ENCODE results near the gene SLC6A12. TPM values are rescaled to one million over a fixed set of nuclear protein-coding genes. Genes with fewer than 3 reads are reported as not detected.

SLC6A12 gene
- total and polyA plus RNA-seq, 9 of the 15 experiments (the other 6 are each of a cell fraction or from before 2014, with no cell fraction given), result not detected

DNA sequence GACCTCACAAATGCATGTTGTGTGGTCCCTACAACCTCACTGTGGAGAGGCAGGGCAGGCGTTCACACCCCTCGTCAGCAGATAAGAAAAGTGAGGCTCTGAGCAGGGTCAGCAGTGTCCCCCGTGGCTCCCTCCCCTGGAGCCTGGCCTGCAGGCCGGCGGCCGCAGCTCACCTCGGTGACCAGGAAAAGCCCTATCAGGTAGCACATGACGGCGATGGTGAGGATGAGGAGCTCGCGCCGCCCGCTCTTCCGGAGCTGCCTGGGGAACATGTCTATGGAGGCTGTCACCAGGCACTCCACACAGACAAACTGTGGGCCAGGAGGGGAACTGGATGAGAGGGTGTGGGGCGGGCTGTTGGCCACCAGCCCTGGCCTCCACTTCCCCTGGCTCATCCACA is 18.0 kb downstream of the SLC6A12 start (continued):
- no peak for TF ChIP-seq DEAF1 (CRISPR knock-in tag; IDR thresholded peaks at IDR 0.05)
- TF ChIP-seq, protein P1, sequence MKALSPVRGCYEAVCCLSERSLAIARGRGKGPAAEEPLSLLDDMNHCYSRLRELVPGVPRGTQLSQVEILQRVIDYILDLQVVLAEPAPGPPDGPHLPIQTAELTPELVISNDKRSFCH (CRISPR knock-in tag; IDR thresholded peaks at IDR 0.05), result no peak
- TF ChIP-seq, protein P1 (tag; IDR thresholded peaks at IDR 0.05), result no peak
- TF ChIP-seq ZC3H8 (IDR thresholded peaks at IDR 0.05), result no peak

DNA sequence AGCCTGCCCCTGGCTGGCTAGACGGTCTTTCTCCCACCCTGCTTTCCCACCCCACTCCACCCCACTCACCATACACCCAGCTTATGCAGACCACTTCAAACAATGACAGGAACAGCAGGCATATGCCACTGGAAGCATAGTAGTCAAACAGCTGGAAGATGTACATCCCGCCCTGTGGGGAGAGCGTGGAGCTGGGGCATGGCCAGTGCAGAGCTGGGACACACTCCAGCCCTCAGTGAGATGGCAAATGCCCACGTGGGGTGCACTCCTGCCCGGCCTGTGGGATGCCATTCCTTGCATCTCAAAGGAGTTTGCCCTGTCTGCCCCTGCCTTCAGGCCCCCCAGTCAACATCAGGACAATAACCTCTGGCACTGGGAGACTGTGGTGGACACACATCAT is 18.8 kb downstream of the SLC6A12 start:
- POLR2A ChIA-PET, result interaction anchor here (0.9 kb wide), 1 partner anchor 25 kb away, joined by 3 read pairs; no protein-coding TSS in a partner anchor
- no peak for ATAC-seq
- in situ Hi-C loops (cut with MboI) (no loop called here), intact Hi-C loops (cut with micrococcal nuclease) (no loop called here)
- H3K9ac ChIP-seq (ENCODE audit: insufficient read depth in 1 of 2, low read depth in 2 of 2, low read length in 2 of 2), result no peak overlapping the region
- TF ChIP-seq NFIC (IDR thresholded peaks at IDR 0.05) (no peak), NR1H2 (CRISPR knock-in tag; IDR thresholded peaks at IDR 0.05) (no peak), ZNF217 (CRISPR knock-in tag; IDR thresholded peaks at IDR 0.05) (no peak), KLF13 (tag; IDR thresholded peaks at IDR 0.05; ENCODE audit: borderline replicate concordance, low read depth) (no peak)
- TF ChIP-seq, protein P2, sequence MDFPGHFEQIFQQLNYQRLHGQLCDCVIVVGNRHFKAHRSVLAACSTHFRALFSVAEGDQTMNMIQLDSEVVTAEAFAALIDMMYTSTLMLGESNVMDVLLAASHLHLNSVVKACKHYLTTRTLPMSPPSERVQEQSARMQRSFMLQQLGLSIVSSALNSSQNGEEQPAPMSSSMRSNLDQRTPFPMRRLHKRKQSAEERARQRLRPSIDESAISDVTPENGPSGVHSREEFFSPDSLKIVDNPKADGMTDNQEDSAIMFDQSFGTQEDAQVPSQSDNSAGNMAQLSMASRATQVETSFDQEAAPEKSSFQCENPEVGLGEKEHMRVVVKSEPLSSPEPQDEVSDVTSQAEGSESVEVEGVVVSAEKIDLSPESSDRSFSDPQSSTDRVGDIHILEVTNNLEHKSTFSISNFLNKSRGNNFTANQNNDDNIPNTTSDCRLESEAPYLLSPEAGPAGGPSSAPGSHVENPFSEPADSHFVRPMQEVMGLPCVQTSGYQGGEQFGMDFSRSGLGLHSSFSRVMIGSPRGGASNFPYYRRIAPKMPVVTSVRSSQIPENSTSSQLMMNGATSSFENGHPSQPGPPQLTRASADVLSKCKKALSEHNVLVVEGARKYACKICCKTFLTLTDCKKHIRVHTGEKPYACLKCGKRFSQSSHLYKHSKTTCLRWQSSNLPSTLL (IDR thresholded peaks at IDR 0.05), result no peak
- no peak for DNase-seq (ENCODE audit: extremely low read depth in 1 of 4, low spot score in 3 of 4)
- no peak overlapping the region for H3K4me2 ChIP-seq (ENCODE audit: insufficient read depth, low read length)
- no peaks in the 10 kb centered on the region for H3K9me1 ChIP-seq (ENCODE audit: control insufficient read depth, insufficient read depth, low read length)
- H3K4me1 ChIP-seq (replicated peaks in 1 of 2; ENCODE audit: control insufficient read depth in 2 of 2, insufficient read depth in 2 of 2, low read length in 2 of 2), result peaks cover 0 to 2% of the 10 kb centered on the region in 2 experiments; a peak in 3 of 5 replicates
- H3K4me3 ChIP-seq, result no peak overlapping the region
- no TSS peak for BruUV-seq (replicated peaks)
- H2AFZ ChIP-seq (ENCODE audit: low read depth, low read length), result no peak overlapping the region
- no peaks in the 10 kb centered on the region for H3K9me3 ChIP-seq (replicated peaks; ENCODE audit: control insufficient read depth, insufficient read depth, low read depth, low read length)
- H4K20me1 ChIP-seq (replicated peaks; ENCODE audit: control insufficient read depth, insufficient read depth, low read length), result peaks cover 4% of the 10 kb centered on the region; the same call in 1 of the 2 replicates
- peaks cover 12 to 52% of the 10 kb centered on the region in 2 experiments; a peak in 4 of 5 replicates for H3K27me3 ChIP-seq (ENCODE audit: control insufficient read depth in 2 of 2, insufficient read depth in 2 of 2, low read length in 2 of 2)
- no peaks in the 10 kb centered on the region for H3K79me2 ChIP-seq (ENCODE audit: control insufficient read depth, insufficient read depth, low read length)
- FAIRE-seq, result no peak
- 0% methylated on average over 3 of the region's 5 CpGs for WGBS (ENCODE audit: insufficient coverage, low coverage, missing lambda C conversion rate)
- CTCF ChIA-PET (ENCODE audit: low intra/inter-chr PET ratio), result no interaction called here
- H3K27ac ChIP-seq (ENCODE audit: extremely low read depth, low read depth, low read length), result no peak overlapping the region
- no peaks in the 10 kb centered on the region for H3K36me3 ChIP-seq (ENCODE audit: control insufficient read depth, insufficient read depth, low read length)
